Urinary bladder (tissue), 4 donors: ENCODE data around the gene LYSMD3. TPM values are rescaled to one million over a fixed set of nuclear protein-coding genes. Genes with fewer than 3 reads are reported as not detected.

Source experiments
- DNase-seq: peaks from one replicate; pipeline ENCODE4 v3.0.0-alpha.2; 2015; ENCODE audit errors: extremely low spot score
- H3K27ac ChIP-seq: one replicate; pipeline ENCODE4 v1.5.1; 2013; ENCODE audit warnings: low read depth, mild to moderate bottlenecking, moderate library complexity
- H3K36me3 ChIP-seq: one replicate; pipeline ENCODE4 v1.6.1; 2013; ENCODE audit warnings: mild to moderate bottlenecking, moderate library complexity; ENCODE audit not compliant: insufficient read depth
- H3K4me1 ChIP-seq: one replicate; pipeline ENCODE4 v1.6.1; 2013; ENCODE audit warnings: mild to moderate bottlenecking, moderate library complexity; ENCODE audit not compliant: insufficient read depth
- H3K4me3 ChIP-seq: one replicate; pipeline ENCODE4 v1.5.1; 2013; ENCODE audit warnings: low read depth, low read length
- WGBS: extraction: QIAGEN DNeasy Blood & Tissue Kit; methylation state at CpG from one replicate; pipeline ENCODE4 v1.1.7; 2013; 5-methylcytosine and 5-hydroxymethylcytosine counted together
- polyA plus RNA-seq: library from polyadenylated mRNA; stranded (reverse); fragments of 200-250 nt; gene quantifications from one replicate; pipeline ENCODE4 v1.2.3, GENCODE V29; 2013
- total RNA-seq: library from RNA; depleted of rRNA; stranded (reverse); fragments of >200 nt; gene quantifications from one replicate; pipeline ENCODE4 v1.2.3, GENCODE V29; 2014
- donor health status: healthy with polysubstance abuse.
- donor health status: healthy.

Gene LYSMD3
- total and polyA plus RNA-seq, 2 donors, result 10.3 to 48.1 TPM

- Histone ChIP-seq H3K27ac (no peak overlapping the region), H3K4me1 (no peaks in the 10 kb centered on the region)
- 80% methylated on average over 3 of the region's 3 CpGs for WGBS
Measured at GRCh38 chr5:90533794-90534193, 4.4 kb upstream of the LYSMD3 start.

GRCh38 chr5:90530736-90531487 lies 1.5 kb upstream of the LYSMD3 start:
- WGBS, result 54% methylated on average over 9 of the region's 9 CpGs
- no peak for DNase-seq
- Histone ChIP-seq H3K4me3 (no peak overlapping the region), H3K27ac (no peak overlapping the region), H3K36me3 (no peaks in the 10 kb centered on the region), H3K4me1 (no peaks in the 10 kb centered on the region)

More at GRCh38 chr5:90533794-90534193, 4.4 kb upstream of the LYSMD3 start:
- DNase-seq, result no peak
- Histone ChIP-seq H3K36me3 (no peaks in the 10 kb centered on the region), H3K4me3 (no peak overlapping the region)

- Histone ChIP-seq H3K36me3 (no peaks in the 10 kb centered on the region), H3K4me3 (peak overlapping the region; percentile 70), H3K27ac (peak overlapping the region; percentile 72), H3K4me1 (no peaks in the 10 kb centered on the region)
- DNase-seq, result peak; percentile 71
- WGBS, result 5% methylated on average over 13 of the region's 13 CpGs
Measured at GRCh38 chr5:90529939-90530677, 724 bp upstream of the LYSMD3 start.

- 3% methylated on average over 18 of the region's 18 CpGs for WGBS
- Histone ChIP-seq H3K27ac (no peak overlapping the region), H3K4me1 (no peaks in the 10 kb centered on the region), H3K36me3 (no peaks in the 10 kb centered on the region), H3K4me3 (peak overlapping the region; percentile 70)
- DNase-seq, result peak; percentile 21
Measured at GRCh38 chr5:90528601-90529193, 687 bp downstream of the LYSMD3 start.

GRCh38 chr5:90519081-90519480 lies 10.3 kb downstream of the LYSMD3 start:
- H3K36me3 ChIP-seq, result no peaks in the 10 kb centered on the region
- no peak overlapping the region for H3K27ac ChIP-seq
- 94% methylated on average over 7 of the region's 7 CpGs for WGBS
- H3K4me1 ChIP-seq, result no peaks in the 10 kb centered on the region
- no peak for DNase-seq
- no peak overlapping the region for H3K4me3 ChIP-seq

- DNase-seq, result no peak
- H3K27ac ChIP-seq, result no peak overlapping the region
- H3K4me1 ChIP-seq, result no peaks in the 10 kb centered on the region
- no peaks in the 10 kb centered on the region for H3K36me3 ChIP-seq
- H3K4me3 ChIP-seq, result no peak overlapping the region
Measured at GRCh38 chr5:90518661-90519060, 10.7 kb downstream of the LYSMD3 start.

GRCh38 chr5:90514520-90514919 lies 14.9 kb downstream of the LYSMD3 start:
- no peak overlapping the region for H3K4me3 ChIP-seq
- no peaks in the 10 kb centered on the region for H3K36me3 ChIP-seq
- no peak overlapping the region for H3K27ac ChIP-seq
- 75% methylated on average over 3 of the region's 3 CpGs for WGBS
- DNase-seq, result no peak
- no peaks in the 10 kb centered on the region for H3K4me1 ChIP-seq

- Histone ChIP-seq H3K4me3 (no peak overlapping the region), H3K36me3 (no peaks in the 10 kb centered on the region), H3K27ac (no peak overlapping the region), H3K4me1 (no peaks in the 10 kb centered on the region)
- WGBS, result 100% methylated on average over 1 of the region's 1 CpG
- no peak for DNase-seq
Measured at GRCh38 chr5:90510438-90510837, 18.9 kb downstream of the LYSMD3 start.

GRCh38 chr5:90506221-90506620 lies 23.2 kb downstream of the LYSMD3 start:
- no peak overlapping the region for H3K4me3 ChIP-seq
- DNase-seq, result no peak
- no peaks in the 10 kb centered on the region for H3K4me1 ChIP-seq
- H3K36me3 ChIP-seq, result no peaks in the 10 kb centered on the region
- H3K27ac ChIP-seq, result no peak overlapping the region

- no peak for DNase-seq
- Histone ChIP-seq H3K27ac (no peak overlapping the region), H3K4me1 (no peaks in the 10 kb centered on the region), H3K36me3 (no peaks in the 10 kb centered on the region), H3K4me3 (no peak overlapping the region)
- WGBS, result 88% methylated on average over 2 of the region's 2 CpGs
Measured at GRCh38 chr5:90504743-90505142, 24.6 kb downstream of the LYSMD3 start.

GRCh38 chr5:90503596-90503995 lies 25.8 kb downstream of the LYSMD3 start:
- H3K36me3 ChIP-seq, result no peaks in the 10 kb centered on the region
- 76% methylated on average over 1 of the region's 1 CpG for WGBS

GRCh38 chr5:90495146-90495545 lies 34.2 kb downstream of the LYSMD3 start:
- no peaks in the 10 kb centered on the region for H3K36me3 ChIP-seq
- WGBS, result 89% methylated on average over 1 of the region's 1 CpG
- H3K4me1 ChIP-seq, result no peaks in the 10 kb centered on the region
- H3K4me3 ChIP-seq, result no peak overlapping the region
- H3K27ac ChIP-seq, result no peak overlapping the region
- no peak for DNase-seq

More at GRCh38 chr5:90503596-90503995, 25.8 kb downstream of the LYSMD3 start:
- Histone ChIP-seq H3K27ac (no peak overlapping the region), H3K4me3 (no peak overlapping the region), H3K4me1 (no peaks in the 10 kb centered on the region)
- DNase-seq, result no peak

- H3K36me3 ChIP-seq, result no peaks in the 10 kb centered on the region
- H3K4me3 ChIP-seq, result no peak overlapping the region
- no peaks in the 10 kb centered on the region for H3K4me1 ChIP-seq
- no peak for DNase-seq
- H3K27ac ChIP-seq, result no peak overlapping the region
Measured at GRCh38 chr5:90494043-90494442, 35.3 kb downstream of the LYSMD3 start.

GRCh38 chr5:90488791-90489190 lies 40.6 kb downstream of the LYSMD3 start:
- Histone ChIP-seq H3K36me3 (no peaks in the 10 kb centered on the region), H3K4me1 (no peaks in the 10 kb centered on the region), H3K27ac (no peak overlapping the region), H3K4me3 (no peak overlapping the region)
- no peak for DNase-seq
- WGBS, result 46% methylated on average over 2 of the region's 2 CpGs
